H1 (cell line): ENCODE data around the gene STRN. TPM values are rescaled to one million over a fixed set of nuclear protein-coding genes. Genes with fewer than 3 reads are reported as not detected.

Experiments used
- CTCF ChIA-PET: fragments of 300-600 bp; sonication (Branson Sonifier 250); formaldehyde crosslinking; loops from one replicate; lab custom pipeline; 2021; ENCODE audit not compliant: partially characterized antibody; lab: Charles Lee
- POLR2A ChIA-PET: fragments of 300-600 bp; sonication (Branson Sonifier 250); formaldehyde crosslinking; loops from one replicate; lab custom pipeline; 2021; ENCODE audit warnings: inconsistent platforms; ENCODE audit not compliant: partially characterized antibody; lab: Charles Lee
- DNase-seq, 2 experiments: peaks; one replicate each; pipeline versions ENCODE4 v3.0.0 to v3.0.0-alpha.2; 2010 to 2022; ENCODE audit warnings: low spot score in 2 of 2, low read depth in 1 of 2, mixed read lengths in 1 of 2
- FAIRE-seq: peaks from 2 replicates; lab custom pipeline; 2011; peaks lifted over from hg19 to GRCh38; lab: Jason Lieb, UNC
- H2AFZ ChIP-seq: 2 replicates; pipeline ENCODE4 v1.8.1; 2012; ENCODE audit warnings: low read length, inconsistent platforms
- H2AK5ac ChIP-seq: 2 replicates; pipeline ENCODE4 v1.6.1; 2013; ENCODE audit warnings: low read depth, low read length
- H2BK120ac ChIP-seq: replicated peaks from 2 replicates; pipeline ENCODE3; 2013; ENCODE audit warnings: low read depth, low read length, inconsistent platforms
- H2BK12ac ChIP-seq: 2 replicates; pipeline ENCODE4 v1.6.1; 2013; ENCODE audit warnings: low read depth, low read length
- H2BK15ac ChIP-seq: 2 replicates; pipeline ENCODE4 v1.6.1; 2013; ENCODE audit warnings: low read length
- H2BK20ac ChIP-seq: 2 replicates; pipeline ENCODE4 v1.6.1; 2013; ENCODE audit warnings: low read length
- H2BK5ac ChIP-seq: 2 replicates; pipeline ENCODE4 v1.6.1; 2013; ENCODE audit warnings: low read depth, low read length
- H3K14ac ChIP-seq: 2 replicates; pipeline ENCODE4 v1.6.1; 2013; ENCODE audit warnings: inconsistent platforms; ENCODE audit not compliant: insufficient read length
- H3K18ac ChIP-seq: 2 replicates; pipeline ENCODE4 v1.6.1; 2013; ENCODE audit warnings: low read length; ENCODE audit errors: extremely low read depth
- H3K23ac ChIP-seq: 2 replicates; pipeline ENCODE4 v1.6.1; 2013; ENCODE audit warnings: inconsistent platforms; ENCODE audit not compliant: insufficient read length
- H3K23me2 ChIP-seq: 2 replicates; pipeline ENCODE4 v1.6.1; 2013; ENCODE audit warnings: low read depth, low read length
- H3K27ac ChIP-seq: 2 replicates; pipeline ENCODE4 v1.6.1; 2011; ENCODE audit warnings: low read depth, low read length, inconsistent platforms
- H3K27me3 ChIP-seq, 4 experiments: replicated peaks in 1 of 4; 1 replicate in 1 of 4; 2 replicates in 3 of 4; pipeline versions ENCODE4 v1.6.1 to v1.8.1; 2011 to 2013; ENCODE audit warnings: low read length in 3 of 4, mild to moderate bottlenecking in 3 of 4, inconsistent platforms in 2 of 4, mixed read lengths in 2 of 4, moderate library complexity in 1 of 4; ENCODE audit not compliant: control insufficient read depth in 3 of 4, insufficient read depth in 3 of 4; ENCODE audit errors: extremely low read depth in 1 of 4
- H3K36me3 ChIP-seq, 4 experiments: 2 replicates each; pipeline versions ENCODE4 v1.6.1 to v1.8.1; 2011 to 2013; ENCODE audit warnings: mild to moderate bottlenecking in 4 of 4, low read length in 3 of 4, moderate library complexity in 2 of 4, control low read depth in 1 of 4, inconsistent platforms in 1 of 4; ENCODE audit not compliant: insufficient read depth in 4 of 4, control insufficient read depth in 2 of 4
- H3K4ac ChIP-seq: replicated peaks from 2 replicates; pipeline ENCODE3; 2013; ENCODE audit warnings: low read length, low read depth, mixed read lengths, inconsistent platforms; ENCODE audit not compliant: insufficient read length
- H3K4me1 ChIP-seq, 4 experiments: replicated peaks in 1 of 4; 1 replicate in 1 of 4; 2 replicates in 3 of 4; pipeline versions ENCODE4 v1.6.1 to v1.8.1; 2011 to 2013; ENCODE audit warnings: low read length in 3 of 4, inconsistent platforms in 2 of 4, mixed read lengths in 1 of 4; ENCODE audit not compliant: insufficient read depth in 4 of 4, control insufficient read depth in 3 of 4
- H3K4me2 ChIP-seq, 2 experiments: 2 replicates each; pipeline versions ENCODE4 v1.6.1 to v1.8.1; 2011 to 2013; ENCODE audit warnings: low read depth in 2 of 2, low read length in 2 of 2, control low read depth in 1 of 2, inconsistent platforms in 1 of 2, mild to moderate bottlenecking in 1 of 2; ENCODE audit not compliant: insufficient read depth in 1 of 2
- H3K4me3 ChIP-seq, 4 experiments: fragments of 200-600, 300-600 bp in 1 of 4; sonication (generic), shearing (Covaris generic), sonication (Bioruptor Twin) in 1 of 4; 2 replicates each; pipeline versions ENCODE4 v1.5.1 to v1.8.1; 2011 to 2016; ENCODE audit warnings: low read length in 4 of 4, low read depth in 3 of 4, control low read depth in 2 of 4, inconsistent platforms in 2 of 4, mild to moderate bottlenecking in 2 of 4, mixed read lengths in 1 of 4, moderate library complexity in 1 of 4; ENCODE audit not compliant: insufficient read depth in 2 of 4; ENCODE audit errors: extremely low read depth in 1 of 4
- H3K56ac ChIP-seq: replicated peaks from 2 replicates; pipeline ENCODE3; 2013; ENCODE audit warnings: low read depth, mild to moderate bottlenecking, mixed read lengths, low read length, inconsistent platforms; ENCODE audit not compliant: insufficient read length
- H3K79me1 ChIP-seq: 2 replicates; pipeline ENCODE4 v1.6.1; 2013; ENCODE audit warnings: low read depth, low read length, control low read depth
- H3K79me2 ChIP-seq, 2 experiments: 2 replicates each; pipeline versions ENCODE4 v1.6.1 to v1.8.1; 2012 to 2013; ENCODE audit warnings: low read length in 2 of 2, mild to moderate bottlenecking in 2 of 2, inconsistent platforms in 1 of 2; ENCODE audit not compliant: insufficient read depth in 2 of 2, control insufficient read depth in 1 of 2
- H3K9ac ChIP-seq, 4 experiments: replicated peaks in 1 of 4; 1 replicate in 1 of 4; 2 replicates in 3 of 4; pipeline versions ENCODE4 v1.6.1 to v1.8.1; 2011 to 2013; ENCODE audit warnings: low read depth in 3 of 4, low read length in 3 of 4, control low read depth in 2 of 4, mild to moderate bottlenecking in 2 of 4, moderate library complexity in 2 of 4, inconsistent platforms in 1 of 4; ENCODE audit errors: extremely low read depth in 1 of 4
- H3K9me3 ChIP-seq, 2 experiments: 2 replicates each; pipeline versions ENCODE4 v1.6.1 to v1.8.1; 2012 to 2013; ENCODE audit warnings: mild to moderate bottlenecking in 2 of 2, moderate library complexity in 2 of 2, control low read depth in 1 of 2, inconsistent platforms in 1 of 2, low read depth in 1 of 2, low read length in 1 of 2, mixed read lengths in 1 of 2; ENCODE audit not compliant: insufficient read depth in 2 of 2
- H4K20me1 ChIP-seq, 2 experiments: replicated peaks in 1 of 2; 2 replicates each; pipeline versions ENCODE3 to v1.8.1; 2011 to 2013; ENCODE audit warnings: inconsistent platforms in 2 of 2, low read length in 2 of 2, mild to moderate bottlenecking in 1 of 2; ENCODE audit not compliant: insufficient read depth in 2 of 2, control insufficient read depth in 1 of 2
- H4K5ac ChIP-seq: 2 replicates; pipeline ENCODE4 v1.6.1; 2013; ENCODE audit warnings: low read length, low read depth, mixed read lengths, inconsistent platforms; ENCODE audit not compliant: insufficient read length
- H4K8ac ChIP-seq: 2 replicates; pipeline ENCODE4 v1.8.0; 2013; ENCODE audit warnings: mild to moderate bottlenecking, moderate library complexity, low read length, inconsistent platforms; ENCODE audit not compliant: insufficient read depth; ENCODE audit errors: extremely low read depth
- H4K91ac ChIP-seq: replicated peaks from 2 replicates; pipeline ENCODE3; 2013; ENCODE audit warnings: low read length, mixed read lengths, inconsistent platforms; ENCODE audit not compliant: insufficient read length
- BRCA1 ChIP-seq: IDR thresholded peaks from 2 replicates; pipeline ENCODE4 v1.6.1; 2012; ENCODE audit warnings: low read depth, low read length, improper control_type of control experiment
- CHD1 ChIP-seq: IDR thresholded peaks from 2 replicates; pipeline ENCODE4 v1.6.1; 2012; ENCODE audit warnings: low read depth, low read length, improper control_type of control experiment
- CTBP2 ChIP-seq: IDR thresholded peaks from 2 replicates; pipeline ENCODE4 v1.7.0; 2011; ENCODE audit warnings: borderline replicate concordance, mild to moderate bottlenecking, moderate library complexity, mixed read lengths, low read length; ENCODE audit not compliant: insufficient read depth, insufficient read length
- E2F6 ChIP-seq: IDR thresholded peaks from 2 replicates; pipeline ENCODE4 v1.6.1; 2012; ENCODE audit warnings: inconsistent platforms
- EZH2 ChIP-seq: fragments of 200-600 bp; sonication (generic); IDR thresholded peaks from 2 replicates; pipeline ENCODE4 v1.7.1; 2012; ENCODE audit warnings: low read depth, mild to moderate bottlenecking, moderate library complexity, low read length, inconsistent platforms; ENCODE audit not compliant: severe bottlenecking
- RFX5 ChIP-seq: IDR thresholded peaks from 2 replicates; pipeline ENCODE4 v1.6.1; 2011; ENCODE audit warnings: low read depth, low read length, improper control_type of control experiment, borderline replicate concordance
- SIRT6 ChIP-seq: IDR thresholded peaks from one replicate; pipeline ENCODE4 v1.7.1; 2012; ENCODE audit warnings: low read length, inconsistent platforms
- SUZ12 ChIP-seq: fragments of 200-600 bp; sonication (generic); IDR thresholded peaks from 2 replicates; pipeline ENCODE4 v1.6.1; 2012; ENCODE audit warnings: mild to moderate bottlenecking, inconsistent platforms, low read length, moderate library complexity, mixed read lengths
- TCF12 ChIP-seq: IDR thresholded peaks from 2 replicates; pipeline ENCODE4 v1.6.1; 2011; ENCODE audit warnings: low read depth, mild to moderate bottlenecking, low read length
- TEAD4 ChIP-seq: IDR thresholded peaks from 2 replicates; pipeline ENCODE4 v1.6.1; 2012; ENCODE audit warnings: low read depth, low read length, inconsistent platforms, mixed read lengths
- USF2 ChIP-seq: IDR thresholded peaks from 2 replicates; pipeline ENCODE4 v1.6.1; 2011; ENCODE audit warnings: low read length, improper control_type of control experiment
- WGBS, 2 experiments: shearing (Covaris generic) in 1 of 2; methylation state at CpG; one replicate each; pipeline versions ENCODE4 v1.1.6 to v1.1.7; 2013 to 2015; ENCODE audit warnings: low lambda C conversion rate in 2 of 2, mixed read lengths in 2 of 2, inconsistent platforms in 1 of 2, low coverage in 1 of 2, missing lambda C conversion rate in 1 of 2; ENCODE audit not compliant: insufficient replicate concordance in 2 of 2, insufficient coverage in 1 of 2, insufficient read length in 1 of 2; ENCODE audit errors: extremely low coverage in 1 of 2, missing lambda C conversion rate in 1 of 2; 5-methylcytosine and 5-hydroxymethylcytosine counted together
- polyA plus RNA-seq, 7 experiments: library from polyadenylated mRNA; depleted of rRNA in 3 of 7; stranded (reverse) in 5 of 7; unstranded in 2 of 7; fragments of >200 nt in 5 of 7; fragments of 200-250 nt in 2 of 7; gene quantifications; 1 replicate in 5 of 7; 2 replicates in 1 of 7; 4 replicates in 1 of 7; pipeline versions ENCODE4 v1.2.1 to v1.2.3, GENCODE V29; 2011 to 2013; ENCODE audit warnings: missing spikeins in 2 of 7, mixed read lengths in 2 of 7
- total RNA-seq: library from RNA; stranded (reverse); fragmentation: NEBNext Ultra II Directional; extraction: Animal tissue kit (Norgen Biotek cat#: 25700); gene quantifications from 2 replicates; pipeline ENCODE4 v1.2.1, GENCODE V29; 2021

STRN gene
- total and polyA plus RNA-seq, 2 of the 8 experiments (the other 6 are each of a cell fraction or from before 2014, with no cell fraction given), result 8.3 to 47.0 TPM

GRCh38 chr2:36889795-36890194, 76.5 kb downstream of the STRN start:
- Histone ChIP-seq H3K36me3 (peaks cover 0 to 12% (median 1%) of the 10 kb centered on the region in 4 experiments; a peak in 1 of 8 replicates), H3K79me2 (no peaks in the 10 kb centered on the region), H3K4ac (no peak overlapping the region), H2BK120ac (no peak overlapping the region), H3K9me3 (no peaks in the 10 kb centered on the region), H3K9ac (no peak overlapping the region), H4K20me1 (no peaks in the 10 kb centered on the region), H3K23ac (no peak overlapping the region), H2AK5ac (no peak overlapping the region), H4K8ac (no peak overlapping the region), H3K18ac (no peak overlapping the region), H3K23me2 (no peaks in the 10 kb centered on the region), H3K27me3 (no peaks in the 10 kb centered on the region), H2BK15ac (no peak overlapping the region), H3K4me2 (no peak overlapping the region), H4K91ac (no peak overlapping the region), H2BK20ac (no peak overlapping the region), H3K79me1 (no peaks in the 10 kb centered on the region), H2BK5ac (no peak overlapping the region), H3K4me3 (no peak overlapping the region), H2BK12ac (no peak overlapping the region), H2AFZ (no peak overlapping the region), H3K4me1 (no peaks in the 10 kb centered on the region), H3K56ac (no peak overlapping the region), H3K14ac (no peak overlapping the region), H4K5ac (no peak overlapping the region), H3K27ac (no peak overlapping the region)
- no peak for FAIRE-seq
- 92% methylated on average over 4 of the region's 4 CpGs; no CpG with 5 or more reads in 1 of the 2 experiments for WGBS, 2 experiments
- DNase-seq, result no peak
- ChIA-PET CTCF (no interaction called here), POLR2A (no interaction called here)
- TF ChIP-seq RFX5 (no peak), E2F6 (no peak), EZH2 (no peak), TCF12 (no peak), SUZ12 (no peak), BRCA1 (no peak), CHD1 (no peak), CTBP2 (no peak), USF2 (no peak), SIRT6 (no peak), TEAD4 (no peak)
